Gastrocnemius medialis (tissue), 4 donors: ENCODE results near the gene GINS2. TPM values are rescaled to one million over a fixed set of nuclear protein-coding genes. Genes with fewer than 3 reads are reported as not detected.

Source experiments
- ATAC-seq, 2 donors: fragments of 150-250 bp; one replicate each; pipeline ENCODE4 v1.9.1; 2016
- DNase-seq, 2 donors: peaks; one replicate each; pipeline ENCODE4 v3.0.0-alpha.2; 2019
- H3K27ac ChIP-seq, 4 donors: fragments of 200-600 bp; sonication (generic); 1 replicate in 1 of 4; 2 replicates in 3 of 4; pipeline ENCODE4 v1.5.1; 2016 to 2018; ENCODE audit warnings: mild to moderate bottlenecking in 2 of 4, moderate library complexity in 1 of 4
- H3K27me3 ChIP-seq, 3 donors: fragments of 200-600 bp; sonication (generic) in 2 of 3; 1 replicate in 1 of 3; 2 replicates in 2 of 3; pipeline versions ENCODE4 v1.5.1 to v1.6.0; 2016 to 2019; ENCODE audit warnings: mild to moderate bottlenecking in 1 of 3, moderate library complexity in 1 of 3
- H3K36me3 ChIP-seq, 2 donors: fragments of 200-600 bp; sonication (generic) in 1 of 2; one replicate each; pipeline ENCODE4 v1.5.1; 2017 to 2018
- H3K4me1 ChIP-seq, 2 donors: fragments of 200-600 bp; sonication (generic) in 1 of 2; one replicate each; pipeline ENCODE4 v1.5.1; 2016 to 2017; ENCODE audit warnings: mild to moderate bottlenecking in 2 of 2
- H3K4me3 ChIP-seq, 4 donors: fragments of 200-600 bp; sonication (generic) in 3 of 4; 1 replicate in 1 of 4; 2 replicates in 3 of 4; pipeline ENCODE4 v1.5.1; 2016 to 2019; ENCODE audit warnings: mild to moderate bottlenecking in 2 of 4
- H3K9me3 ChIP-seq, 3 donors: fragments of 200-600 bp; sonication (generic) in 2 of 3; 1 replicate in 1 of 3; 2 replicates in 2 of 3; pipeline ENCODE4 v1.5.1; 2016 to 2019
- POLR2A ChIP-seq, 2 donors: fragments of 450-650 bp; IDR thresholded peaks; one replicate each; pipeline ENCODE4 v1.6.1; 2017; ENCODE audit warnings: antibody characterized with exemption in 2 of 2, mild to moderate bottlenecking in 2 of 2, moderate library complexity in 2 of 2
- in situ Hi-C, 4 donors: fragments of 200-750 bp; cut with MboI; loops; one replicate each; pipeline versions ENCODE4 v1.15.0 to v1.8.0; 2017; ENCODE audit warnings: low sequenced_read_pairs in 4 of 4
- intact Hi-C: fragments of 100-400 bp; cut with DNase I; formaldehyde crosslinking; loops from one replicate; pipeline ENCODE4 v1.15.1; 2023; ENCODE audit warnings: low total_unique reads
- total RNA-seq, 4 donors: library from RNA; depleted of rRNA; stranded (reverse); fragments of >200 nt; gene quantifications; one replicate each; pipeline versions ENCODE4 v1.1.0 to v1.2.3, GENCODE V29; 2016
- TF ChIP-seq, protein P1 (sequence below), 5 experiments: fragments of 450-650 bp in 3 of 5; fragments of 200-600 bp in 2 of 5; sonication (generic) in 2 of 5; IDR thresholded peaks in 4 of 5; conservative IDR thresholded peaks in 1 of 5; 1 replicate in 4 of 5; 2 replicates in 1 of 5; pipeline ENCODE4 v1.5.1; 2016 to 2019; ENCODE audit warnings: antibody characterized with exemption in 5 of 5, mild to moderate bottlenecking in 3 of 5, moderate library complexity in 3 of 5

GINS2 gene
- total RNA-seq, 4 donors from 2014 or later = 0.33 to 1.6 (median 1.6) TPM; not detected in 1

DNA sequence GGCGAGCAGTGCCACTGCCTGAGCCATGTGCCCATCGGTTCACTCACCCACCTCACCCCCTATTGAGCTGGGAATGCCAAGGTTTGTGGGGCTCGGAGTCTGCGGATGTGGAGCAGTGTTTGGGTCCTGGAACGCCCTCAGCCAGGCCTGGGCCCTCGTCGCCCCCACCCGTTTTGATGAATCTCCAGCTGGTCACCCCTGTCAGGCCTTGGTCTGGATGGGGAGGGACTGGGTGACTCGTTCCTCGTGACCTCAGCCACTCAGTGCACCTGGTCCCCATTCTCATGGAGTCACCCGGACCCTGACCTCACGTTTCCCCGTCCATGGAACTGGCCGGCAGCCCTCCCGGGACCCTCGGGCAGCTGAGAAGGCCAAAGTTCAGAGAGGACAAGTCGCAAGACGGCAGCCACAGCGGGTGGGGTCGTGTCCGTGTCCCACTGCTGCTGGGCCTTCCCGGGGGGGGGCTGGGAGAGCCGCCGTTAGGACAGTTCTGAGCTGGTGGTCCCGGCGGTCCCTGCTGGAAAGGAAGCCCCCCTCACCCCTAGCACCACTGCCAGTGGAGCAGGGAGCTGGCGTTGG, 52.4 kb downstream of the GINS2 start:
- Histone ChIP-seq H3K4me3 (no peak overlapping the region), H3K9me3 (no peaks in the 10 kb centered on the region), H3K27me3 (no peaks in the 10 kb centered on the region), H3K4me1 (peaks cover 24 to 41% of the 10 kb centered on the region in 2 donors), H3K36me3 (no peaks in the 10 kb centered on the region), H3K27ac (no peak overlapping the region)
- TF ChIP-seq, protein P1, sequence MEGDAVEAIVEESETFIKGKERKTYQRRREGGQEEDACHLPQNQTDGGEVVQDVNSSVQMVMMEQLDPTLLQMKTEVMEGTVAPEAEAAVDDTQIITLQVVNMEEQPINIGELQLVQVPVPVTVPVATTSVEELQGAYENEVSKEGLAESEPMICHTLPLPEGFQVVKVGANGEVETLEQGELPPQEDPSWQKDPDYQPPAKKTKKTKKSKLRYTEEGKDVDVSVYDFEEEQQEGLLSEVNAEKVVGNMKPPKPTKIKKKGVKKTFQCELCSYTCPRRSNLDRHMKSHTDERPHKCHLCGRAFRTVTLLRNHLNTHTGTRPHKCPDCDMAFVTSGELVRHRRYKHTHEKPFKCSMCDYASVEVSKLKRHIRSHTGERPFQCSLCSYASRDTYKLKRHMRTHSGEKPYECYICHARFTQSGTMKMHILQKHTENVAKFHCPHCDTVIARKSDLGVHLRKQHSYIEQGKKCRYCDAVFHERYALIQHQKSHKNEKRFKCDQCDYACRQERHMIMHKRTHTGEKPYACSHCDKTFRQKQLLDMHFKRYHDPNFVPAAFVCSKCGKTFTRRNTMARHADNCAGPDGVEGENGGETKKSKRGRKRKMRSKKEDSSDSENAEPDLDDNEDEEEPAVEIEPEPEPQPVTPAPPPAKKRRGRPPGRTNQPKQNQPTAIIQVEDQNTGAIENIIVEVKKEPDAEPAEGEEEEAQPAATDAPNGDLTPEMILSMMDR (IDR thresholded peaks at IDR 0.05 in 4 of 5, conservative IDR thresholded peaks at IDR 0.05 in 1 of 5) = no peak
- no peak for TF ChIP-seq POLR2A (IDR thresholded peaks at IDR 0.05)
- ATAC-seq = no peak
- in situ Hi-C loops = no loop called here
- DNase-seq = no peak
- intact Hi-C loops = no loop called here

DNA sequence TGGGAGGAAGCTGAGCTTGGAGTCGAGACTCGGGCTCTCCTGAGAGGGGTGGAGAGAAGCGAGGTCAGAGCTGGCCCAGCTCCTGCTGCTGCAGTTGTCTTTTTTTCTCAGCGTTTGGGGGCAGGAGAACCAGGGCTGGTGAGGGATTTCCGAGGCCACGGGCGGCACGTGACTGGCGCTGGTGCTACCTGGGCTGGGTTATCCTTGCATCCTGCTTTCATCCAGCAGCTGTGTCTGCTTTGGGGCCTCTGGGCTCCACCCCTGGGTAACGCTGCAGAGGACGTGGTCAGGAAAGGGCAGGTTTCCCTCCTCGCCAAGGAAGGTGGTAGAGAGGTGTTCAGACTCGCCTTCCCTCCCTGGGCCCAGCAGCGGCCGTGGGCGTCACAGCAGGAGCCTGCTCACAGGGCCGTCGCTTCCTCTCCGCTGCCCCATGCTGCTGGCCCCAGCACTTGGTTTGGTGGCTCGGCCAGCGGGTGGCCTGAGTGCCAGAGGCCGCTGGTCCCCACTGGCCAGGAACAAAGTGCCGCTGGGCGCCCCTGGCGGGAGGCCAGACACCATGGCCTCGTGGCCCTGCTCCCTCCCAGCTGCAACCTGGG, 53.1 kb downstream of the GINS2 start:
- intact Hi-C loops (no loop called here), in situ Hi-C loops (no loop called here)
- DNase-seq (no peak), ATAC-seq (no peak)
- TF ChIP-seq, protein P1 (IDR thresholded peaks at IDR 0.05 in 4 of 5, conservative IDR thresholded peaks at IDR 0.05 in 1 of 5) = no peak
- no peak for TF ChIP-seq POLR2A (IDR thresholded peaks at IDR 0.05)
- Histone ChIP-seq H3K27me3 (no peaks in the 10 kb centered on the region), H3K36me3 (no peaks in the 10 kb centered on the region), H3K9me3 (no peaks in the 10 kb centered on the region), H3K27ac (no peak overlapping the region), H3K4me1 (peaks cover 18 to 41% of the 10 kb centered on the region in 2 donors), H3K4me3 (no peak overlapping the region)

DNA sequence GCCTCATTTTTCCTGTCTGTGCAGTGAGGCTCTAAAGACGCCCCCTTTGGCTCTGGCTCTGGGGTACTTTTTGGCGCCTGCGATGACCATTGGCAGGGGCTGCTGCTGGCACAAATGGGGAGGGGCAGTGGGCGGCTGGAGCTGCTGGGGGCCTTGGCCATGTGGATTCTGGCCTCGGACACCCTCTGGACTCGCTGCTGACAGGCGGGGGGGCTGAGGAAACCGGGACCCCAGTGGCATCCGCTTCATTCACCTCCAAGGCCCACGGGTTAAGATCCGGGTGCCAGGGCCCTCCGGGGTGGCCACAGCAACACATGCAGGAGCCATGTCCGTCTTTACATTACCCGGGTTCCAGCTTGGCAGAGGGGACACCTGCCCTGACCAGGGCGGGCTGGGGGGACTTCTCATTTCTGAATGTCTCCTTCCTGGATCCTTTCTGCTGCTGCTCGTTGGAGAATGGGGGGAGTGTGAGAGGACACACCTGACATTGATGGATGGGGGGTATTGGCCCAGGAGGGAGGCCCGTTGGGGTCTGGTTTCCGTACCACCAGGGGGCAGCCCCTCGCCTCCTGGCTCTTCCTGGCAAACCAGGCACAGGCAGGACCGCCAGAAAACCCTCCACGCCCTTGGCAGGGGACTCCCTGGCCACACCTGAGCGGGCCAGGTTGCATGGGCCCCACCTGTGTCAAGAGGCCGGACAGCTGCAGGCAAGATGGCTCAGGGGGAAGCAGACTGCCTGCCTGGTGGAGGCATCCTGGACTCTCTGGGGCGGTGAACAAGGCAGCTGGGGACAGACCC, 53.8 kb downstream of the GINS2 start:
- intact Hi-C loops = no loop called here
- no peaks in the 10 kb centered on the region for H3K27me3 ChIP-seq
- DNase-seq (no peak), ATAC-seq (no peak)
- H3K36me3 ChIP-seq = no peaks in the 10 kb centered on the region
- H3K27ac ChIP-seq = no peak overlapping the region
- no peak for TF ChIP-seq POLR2A (IDR thresholded peaks at IDR 0.05)
- TF ChIP-seq, protein P1 (IDR thresholded peaks at IDR 0.05 in 4 of 5, conservative IDR thresholded peaks at IDR 0.05 in 1 of 5) = peak in 1 of 5 experiments; percentile 14
- no peak overlapping the region for H3K4me3 ChIP-seq
- peaks cover 11 to 35% of the 10 kb centered on the region in 2 donors for H3K4me1 ChIP-seq
- in situ Hi-C loops = no loop called here
- no peaks in the 10 kb centered on the region for H3K9me3 ChIP-seq

DNA sequence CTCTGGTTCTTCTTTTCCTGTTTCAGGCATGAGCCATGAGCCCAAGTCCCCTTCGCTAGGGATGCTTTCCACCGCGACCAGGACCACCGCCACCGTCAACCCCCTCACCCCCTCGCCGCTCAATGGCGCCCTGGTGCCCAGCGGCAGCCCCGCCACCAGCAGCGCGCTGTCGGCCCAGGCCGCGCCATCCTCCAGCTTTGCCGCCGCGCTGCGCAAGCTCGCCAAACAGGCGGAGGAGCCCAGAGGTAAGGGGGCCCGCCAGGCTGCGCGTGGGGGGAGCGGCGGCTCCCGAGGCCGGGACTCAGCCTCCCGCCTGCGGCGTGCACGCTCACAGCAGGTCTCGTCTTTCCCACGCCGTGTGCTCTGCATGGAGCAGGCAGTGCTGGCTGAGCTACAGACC, 54.9 kb downstream of the GINS2 start:
- intact Hi-C loops (no loop called here), in situ Hi-C loops (no loop called here)
- peaks cover 6 to 31% of the 10 kb centered on the region in 2 donors for H3K4me1 ChIP-seq

More for the DNA sequence above, 54.9 kb downstream of the GINS2 start:
- H3K27me3 ChIP-seq = no peaks in the 10 kb centered on the region
- DNase-seq (no peak), ATAC-seq (no peak)
- no peak overlapping the region for H3K27ac ChIP-seq
- no peaks in the 10 kb centered on the region for H3K9me3 ChIP-seq
- no peaks in the 10 kb centered on the region for H3K36me3 ChIP-seq
- no peak overlapping the region for H3K4me3 ChIP-seq
- TF ChIP-seq, protein P1 (IDR thresholded peaks at IDR 0.05 in 4 of 5, conservative IDR thresholded peaks at IDR 0.05 in 1 of 5) = no peak
- TF ChIP-seq POLR2A (IDR thresholded peaks at IDR 0.05) = no peak
